Esophagus muscularis mucosa (tissue), 3 donors: ENCODE data around the gene CDK5R1.

Source experiments
- POLR2A ChIP-seq: fragments of 450-650 bp; IDR thresholded peaks from one replicate; pipeline ENCODE4 v1.6.1; 2017; ENCODE audit warnings: antibody characterized with exemption, moderate library complexity, mild to moderate bottlenecking, low read depth
- POLR2AphosphoS5 ChIP-seq, 2 donors: sonication (generic); formaldehyde crosslinking; IDR thresholded peaks; one replicate each; pipeline ENCODE4 v1.6.1; 2017; ENCODE audit warnings: antibody characterized with exemption in 2 of 2
- TF ChIP-seq, protein P1 (sequence below), 3 experiments: fragments of 200-600 bp in 2 of 3; fragments of 450-650 bp in 1 of 3; sonication (generic) in 2 of 3; IDR thresholded peaks; one replicate each; pipeline ENCODE4 v1.5.1; 2017 to 2019; ENCODE audit warnings: antibody characterized with exemption in 3 of 3, mild to moderate bottlenecking in 2 of 3, moderate library complexity in 1 of 3

DNA sequence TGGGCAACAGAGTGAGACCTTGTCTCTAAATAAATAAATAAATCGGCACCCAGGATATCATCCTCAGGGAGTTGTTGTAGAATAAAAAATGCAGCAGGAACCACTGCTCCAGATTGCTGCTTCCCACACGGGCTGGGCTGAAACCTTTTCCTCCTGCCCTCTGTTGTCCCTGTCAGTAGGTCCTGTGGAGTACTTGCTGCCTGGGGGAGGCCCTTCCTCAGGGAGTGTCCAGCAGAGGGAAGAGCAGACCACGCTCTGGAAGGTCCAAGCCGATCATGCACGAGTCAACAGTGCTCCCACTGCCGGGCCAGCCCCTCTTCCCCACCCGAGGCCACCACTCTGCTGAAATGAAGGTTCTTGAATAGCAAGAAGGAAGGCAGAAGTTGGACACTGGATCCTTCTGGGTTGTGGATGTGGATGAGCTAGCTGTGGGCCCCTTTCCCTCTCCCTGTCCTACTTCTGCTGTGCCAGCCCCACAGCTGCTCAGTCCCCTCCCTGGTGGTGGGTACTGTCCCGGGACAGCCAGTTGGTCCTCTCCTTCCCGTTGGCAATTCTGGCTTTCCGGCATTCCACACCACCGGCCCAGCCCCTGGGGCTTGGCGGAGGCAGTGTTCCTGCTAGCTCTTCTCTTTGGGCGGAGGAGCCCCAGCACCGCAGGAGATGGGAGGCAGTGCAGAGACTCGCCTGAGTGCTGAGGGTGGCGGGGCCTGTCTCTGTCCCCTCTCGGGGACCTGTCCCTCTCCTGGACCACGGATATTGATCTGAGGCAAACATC, 10.8 kb downstream of the CDK5R1 start:
- TF ChIP-seq, protein P1, sequence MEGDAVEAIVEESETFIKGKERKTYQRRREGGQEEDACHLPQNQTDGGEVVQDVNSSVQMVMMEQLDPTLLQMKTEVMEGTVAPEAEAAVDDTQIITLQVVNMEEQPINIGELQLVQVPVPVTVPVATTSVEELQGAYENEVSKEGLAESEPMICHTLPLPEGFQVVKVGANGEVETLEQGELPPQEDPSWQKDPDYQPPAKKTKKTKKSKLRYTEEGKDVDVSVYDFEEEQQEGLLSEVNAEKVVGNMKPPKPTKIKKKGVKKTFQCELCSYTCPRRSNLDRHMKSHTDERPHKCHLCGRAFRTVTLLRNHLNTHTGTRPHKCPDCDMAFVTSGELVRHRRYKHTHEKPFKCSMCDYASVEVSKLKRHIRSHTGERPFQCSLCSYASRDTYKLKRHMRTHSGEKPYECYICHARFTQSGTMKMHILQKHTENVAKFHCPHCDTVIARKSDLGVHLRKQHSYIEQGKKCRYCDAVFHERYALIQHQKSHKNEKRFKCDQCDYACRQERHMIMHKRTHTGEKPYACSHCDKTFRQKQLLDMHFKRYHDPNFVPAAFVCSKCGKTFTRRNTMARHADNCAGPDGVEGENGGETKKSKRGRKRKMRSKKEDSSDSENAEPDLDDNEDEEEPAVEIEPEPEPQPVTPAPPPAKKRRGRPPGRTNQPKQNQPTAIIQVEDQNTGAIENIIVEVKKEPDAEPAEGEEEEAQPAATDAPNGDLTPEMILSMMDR (IDR thresholded peaks at IDR 0.05), result no peak
- TF ChIP-seq POLR2A, result no peak
- no peak for TF ChIP-seq POLR2AphosphoS5 (IDR thresholded peaks at IDR 0.05)
